HG03575 (cell line): ENCODE data around the gene BNIP2.
"Not testable (repeated sequence)": the region's sequence is repeated elsewhere in the genome, so short reads cannot be mapped to it uniquely, and the experiment has no call there.

Source experiments
- ATAC-seq: cut with Tn5 transposase; IDR thresholded peaks from one replicate; pipeline ENCODE4 v1.9.1; 2021; ENCODE audit not compliant: unreplicated experiment, insufficient number of reproducible peaks, low FRiP score; ENCODE audit errors: extremely low read depth

The BNIP2 gene

DNA sequence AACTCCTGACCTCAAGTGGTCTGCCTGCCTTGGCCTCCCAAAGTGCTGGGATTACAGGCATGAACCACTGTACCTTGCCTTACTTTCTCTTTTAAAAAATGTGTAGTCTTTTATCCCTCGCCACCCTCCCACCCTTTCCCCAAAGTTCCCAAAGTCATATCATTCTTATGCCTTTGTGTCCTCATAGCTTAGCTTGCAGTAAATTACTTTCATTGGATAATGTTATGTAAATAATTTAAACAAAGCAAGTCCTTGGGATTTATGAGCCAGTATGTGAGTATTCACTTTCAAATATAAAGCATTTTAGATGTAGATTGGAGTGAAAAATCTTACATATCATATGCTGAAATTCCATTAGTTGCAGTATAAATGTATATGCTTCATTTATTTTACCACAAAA lies 42.8 kb downstream of the BNIP2 start:
- no peak for ATAC-seq

DNA sequence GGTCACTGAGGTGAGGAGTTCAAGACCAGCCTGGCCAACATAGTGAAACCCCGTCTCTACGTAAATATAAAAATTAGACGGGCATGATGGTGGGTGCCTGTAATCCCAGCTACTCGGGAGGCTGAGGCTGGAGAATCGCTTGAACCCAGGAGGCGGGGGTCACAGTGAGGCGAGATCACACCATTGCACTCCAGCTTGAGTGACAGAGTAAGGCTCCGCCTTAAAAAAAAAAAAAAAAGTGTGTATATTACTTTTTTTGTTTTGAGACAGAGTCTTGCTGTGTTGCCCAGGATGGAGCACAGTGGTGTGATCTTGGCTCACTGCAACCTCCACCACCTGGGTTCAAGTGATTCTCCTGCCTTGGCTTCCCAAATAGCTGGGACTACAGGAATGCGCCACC lies 43.3 kb downstream of the BNIP2 start:
- ATAC-seq: not testable (repeated sequence)

DNA sequence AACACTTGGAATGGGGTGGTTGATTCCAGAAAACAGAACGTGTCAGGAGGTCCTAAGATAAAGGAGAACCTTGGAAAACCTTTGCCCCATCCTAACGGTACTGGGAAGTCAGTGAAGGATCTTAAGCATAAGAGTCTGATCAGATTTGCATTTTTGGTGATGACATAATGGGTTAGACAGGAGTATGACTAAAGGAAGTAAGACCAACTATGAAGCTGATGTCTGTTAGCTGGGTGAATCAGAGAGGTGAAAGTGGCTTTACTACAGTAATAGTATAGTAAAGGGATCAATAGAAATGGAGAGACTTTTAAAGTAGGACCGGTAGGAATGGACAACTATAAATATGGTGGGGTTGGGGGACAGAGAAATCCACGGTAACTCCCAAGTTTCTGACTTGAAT lies 44.4 kb downstream of the BNIP2 start:
- no peak for ATAC-seq

DNA sequence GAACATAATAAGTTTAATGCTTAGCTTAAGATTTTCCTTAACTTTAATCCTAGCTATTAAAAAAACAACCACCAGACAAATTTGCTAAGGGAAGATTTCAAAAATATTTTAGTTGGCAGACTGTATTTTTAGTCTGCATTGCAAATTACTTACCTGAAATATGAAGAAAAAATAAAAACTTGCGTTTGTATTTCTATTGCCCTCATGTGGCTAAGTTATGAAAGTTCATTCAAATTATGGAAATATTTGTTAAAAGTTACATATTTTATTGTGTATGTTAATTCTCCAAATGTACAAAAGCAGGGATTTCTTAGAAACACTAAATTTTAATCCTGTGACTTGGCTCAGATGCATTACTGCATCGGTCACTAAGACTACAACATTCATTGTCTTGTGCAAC lies 46.8 kb downstream of the BNIP2 start:
- ATAC-seq: no peak

DNA sequence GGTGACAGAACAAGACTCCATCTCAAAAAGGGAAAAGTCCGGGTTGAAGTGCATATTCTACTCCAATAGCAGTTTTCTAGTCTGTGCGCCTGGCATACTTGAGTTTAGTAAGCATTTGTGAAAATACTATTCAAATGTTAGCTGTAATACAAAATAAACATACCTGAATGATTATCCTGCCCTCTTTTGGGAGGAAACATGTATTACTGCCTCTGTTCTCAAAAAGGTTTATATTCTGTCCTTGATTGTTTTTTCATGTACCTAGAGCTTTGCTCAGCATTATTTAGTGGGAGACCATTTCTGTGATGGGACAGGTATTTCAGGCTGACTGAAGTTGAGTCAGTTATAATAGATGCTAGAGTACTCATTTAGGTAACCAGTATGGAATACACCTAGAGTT lies 51.6 kb downstream of the BNIP2 start:
- not testable (repeated sequence) for ATAC-seq

DNA sequence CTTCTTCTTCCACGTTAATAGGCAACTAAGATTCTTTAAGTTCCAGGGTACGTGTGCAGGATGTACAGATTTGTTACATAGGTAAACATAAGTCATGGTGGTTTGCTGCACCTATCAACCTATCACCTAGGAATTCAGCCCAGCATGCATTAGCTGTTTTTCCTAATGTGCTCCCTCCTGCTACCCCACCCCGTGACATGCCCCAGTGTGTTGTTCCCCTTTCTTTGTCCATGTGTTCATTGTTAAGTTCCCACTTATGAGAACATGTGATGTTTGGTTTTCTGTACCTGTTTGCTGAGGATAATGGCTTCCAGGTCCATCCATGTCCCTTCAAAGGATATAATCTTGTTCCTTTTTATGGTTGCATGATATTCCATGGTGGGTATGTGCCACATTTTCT lies 52.9 kb downstream of the BNIP2 start:
- no peak for ATAC-seq

DNA sequence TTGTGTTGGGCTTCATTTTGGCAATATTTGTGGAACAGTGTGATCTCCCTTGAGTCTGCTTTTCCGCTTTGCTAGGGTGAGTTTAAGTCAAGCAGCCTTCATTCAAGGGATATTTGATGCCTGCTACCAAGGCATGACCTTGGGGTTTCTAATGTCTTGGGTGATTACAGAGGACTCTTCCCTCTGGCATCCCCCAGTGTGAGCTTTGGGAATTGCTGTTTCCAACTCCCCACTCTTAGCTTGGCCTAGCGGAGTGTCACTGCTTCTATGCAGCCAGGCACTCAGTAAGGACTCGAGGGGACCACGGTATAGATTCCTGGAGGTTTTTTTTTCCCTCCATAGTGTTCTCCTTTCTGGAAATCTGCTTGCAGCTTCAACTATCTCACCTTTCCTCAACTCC lies 56.4 kb downstream of the BNIP2 start:
- ATAC-seq: no peak

DNA sequence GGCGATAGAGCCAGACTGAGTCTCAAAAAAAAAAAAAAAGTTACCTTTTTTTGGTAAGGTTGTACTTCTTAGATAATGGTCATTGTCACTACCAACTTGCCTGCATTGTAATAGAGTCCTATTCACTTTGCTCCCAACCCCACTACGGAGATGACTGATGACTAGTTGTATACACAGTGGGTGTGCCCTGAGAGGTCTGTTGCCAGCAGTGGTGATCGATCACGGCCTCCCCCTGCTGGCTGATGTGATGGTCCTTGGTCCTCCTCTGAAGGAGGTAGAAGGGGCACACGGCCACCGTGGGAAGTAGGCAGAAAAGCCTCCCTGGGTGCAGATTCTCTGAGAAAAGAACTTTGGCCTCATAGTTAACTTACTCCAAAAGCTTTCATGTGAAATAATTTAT lies 66.8 kb downstream of the BNIP2 start:
- no peak for ATAC-seq

DNA sequence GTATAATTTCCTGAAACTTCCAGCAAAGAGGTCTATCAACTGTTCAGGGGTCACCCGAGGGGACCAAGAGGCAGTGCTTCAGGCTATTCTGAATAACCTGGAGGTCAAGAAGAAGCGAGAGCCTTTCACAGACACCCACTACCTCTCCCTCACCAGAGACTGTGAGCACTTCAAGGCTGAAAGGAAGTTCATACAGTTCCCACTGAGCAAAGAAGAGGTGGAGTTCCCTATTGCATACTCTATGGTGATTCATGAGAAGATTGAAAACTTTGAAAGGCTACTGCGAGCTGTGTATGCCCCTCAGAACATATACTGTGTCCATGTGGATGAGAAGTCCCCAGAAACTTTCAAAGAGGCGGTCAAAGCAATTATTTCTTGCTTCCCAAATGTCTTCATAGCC lies 70.7 kb downstream of the BNIP2 start:
- no peak for ATAC-seq

DNA sequence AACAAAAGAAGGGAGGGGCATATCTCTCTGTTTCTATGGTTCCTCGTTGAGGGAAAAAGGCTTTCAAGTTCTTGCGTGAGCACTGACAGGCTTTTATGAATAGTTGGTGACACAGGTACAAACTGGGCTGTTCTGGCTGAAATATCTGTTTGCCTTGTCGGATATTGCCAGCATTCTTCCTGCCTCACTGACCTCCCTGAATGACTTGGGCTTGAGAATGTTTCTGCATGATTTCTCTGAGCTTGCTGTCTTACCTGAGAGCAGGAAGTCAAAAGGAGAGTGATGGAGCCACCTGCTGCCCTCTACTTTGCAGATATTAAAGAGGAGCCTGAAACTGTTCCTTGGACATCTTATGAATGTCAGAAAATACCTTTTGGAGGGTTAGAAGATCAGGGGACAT lies 72.7 kb downstream of the BNIP2 start:
- ATAC-seq: no peak

DNA sequence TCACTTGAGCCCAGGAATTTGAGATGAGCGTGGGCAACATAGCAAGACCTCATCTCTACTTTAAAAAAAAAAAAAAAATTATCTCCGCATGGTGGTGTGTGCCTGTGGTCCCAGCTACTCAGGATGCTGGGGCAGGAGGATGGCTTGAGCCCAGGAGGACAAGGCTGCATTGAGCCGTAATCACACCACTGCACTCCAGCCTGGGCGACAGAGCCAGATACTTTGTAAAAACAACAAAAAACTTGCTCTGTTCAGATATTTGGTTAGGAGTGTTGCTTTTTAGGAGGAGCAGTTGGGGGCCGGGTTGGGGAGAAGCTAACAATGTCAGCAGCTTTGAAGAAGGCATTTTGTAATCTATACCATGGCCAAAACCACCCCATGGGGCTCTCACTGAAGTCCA lies 73.5 kb downstream of the BNIP2 start:
- ATAC-seq: no peak

DNA sequence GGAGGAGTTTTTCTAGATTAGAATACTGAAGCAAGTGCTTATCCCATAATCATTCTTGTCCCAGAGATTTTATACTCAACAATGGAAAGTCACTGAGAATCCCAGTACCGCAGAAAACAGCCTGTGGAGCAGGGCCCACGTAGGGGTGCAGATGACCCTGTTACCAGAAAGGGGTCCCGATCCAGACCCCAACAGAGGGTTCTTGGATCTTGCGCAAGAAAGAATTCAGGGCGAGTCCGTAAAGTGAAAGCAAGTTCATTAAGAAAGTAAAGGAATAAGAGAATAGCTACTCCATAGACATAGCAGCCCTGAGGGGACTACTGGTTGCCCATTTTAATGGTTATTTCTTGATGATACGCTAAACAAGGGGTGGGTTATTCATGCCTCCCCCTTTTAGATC lies 75.0 kb downstream of the BNIP2 start:
- ATAC-seq: no peak

DNA sequence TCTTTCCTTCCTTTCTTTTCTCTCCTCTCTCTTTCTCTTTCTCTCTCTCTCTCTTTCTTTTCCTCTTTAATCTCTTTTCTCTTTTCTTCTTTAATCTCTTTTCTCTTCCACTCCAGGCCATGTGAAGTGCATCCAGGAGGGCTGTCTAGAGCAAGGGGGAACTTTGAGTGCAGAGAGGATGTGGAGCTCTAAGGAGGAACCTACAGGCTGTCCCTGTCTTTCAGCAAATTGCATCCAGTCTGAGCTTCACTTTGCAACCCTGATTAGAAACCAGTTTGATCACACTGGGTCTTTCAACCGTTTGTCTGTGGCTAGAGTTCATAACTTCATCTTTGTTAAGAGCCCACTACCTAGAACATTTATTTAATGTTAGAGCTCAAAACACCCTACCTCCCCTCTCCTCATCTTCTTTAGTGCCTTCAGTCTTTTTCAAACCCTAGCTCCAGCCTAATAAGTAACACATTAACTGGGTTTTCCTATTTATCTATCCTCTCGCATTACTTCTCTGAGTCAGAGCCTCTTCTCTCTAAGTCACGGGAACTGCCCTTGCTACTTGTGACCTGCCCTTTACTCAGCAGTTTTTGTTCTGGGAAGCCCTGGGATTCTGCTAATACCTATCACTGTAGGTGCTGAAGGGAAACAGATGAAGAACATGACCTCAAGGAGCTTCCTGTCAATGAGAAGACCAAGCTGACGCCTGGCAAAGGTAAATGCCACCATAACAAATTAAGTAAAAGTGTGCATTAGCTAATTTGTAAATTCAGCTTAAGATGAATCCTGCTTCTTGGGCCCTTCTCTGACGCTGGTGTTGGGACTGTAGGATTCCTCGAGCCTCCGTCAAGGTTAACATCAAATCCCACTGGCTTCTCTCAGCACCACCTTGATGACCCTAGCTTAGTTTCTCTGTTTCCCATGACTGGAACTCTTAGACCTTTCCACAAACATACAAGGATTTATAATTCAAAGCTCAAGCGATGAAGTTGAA lies 77.6 kb downstream of the BNIP2 start, which contains the start of gene GCNT3:
TSS of gene GCNT3 (plus strand) at position 508 of the 985 bp plus-strand sequence. CDS start 6,456 bp downstream, outside the sequence.
- no peak for ATAC-seq

DNA sequence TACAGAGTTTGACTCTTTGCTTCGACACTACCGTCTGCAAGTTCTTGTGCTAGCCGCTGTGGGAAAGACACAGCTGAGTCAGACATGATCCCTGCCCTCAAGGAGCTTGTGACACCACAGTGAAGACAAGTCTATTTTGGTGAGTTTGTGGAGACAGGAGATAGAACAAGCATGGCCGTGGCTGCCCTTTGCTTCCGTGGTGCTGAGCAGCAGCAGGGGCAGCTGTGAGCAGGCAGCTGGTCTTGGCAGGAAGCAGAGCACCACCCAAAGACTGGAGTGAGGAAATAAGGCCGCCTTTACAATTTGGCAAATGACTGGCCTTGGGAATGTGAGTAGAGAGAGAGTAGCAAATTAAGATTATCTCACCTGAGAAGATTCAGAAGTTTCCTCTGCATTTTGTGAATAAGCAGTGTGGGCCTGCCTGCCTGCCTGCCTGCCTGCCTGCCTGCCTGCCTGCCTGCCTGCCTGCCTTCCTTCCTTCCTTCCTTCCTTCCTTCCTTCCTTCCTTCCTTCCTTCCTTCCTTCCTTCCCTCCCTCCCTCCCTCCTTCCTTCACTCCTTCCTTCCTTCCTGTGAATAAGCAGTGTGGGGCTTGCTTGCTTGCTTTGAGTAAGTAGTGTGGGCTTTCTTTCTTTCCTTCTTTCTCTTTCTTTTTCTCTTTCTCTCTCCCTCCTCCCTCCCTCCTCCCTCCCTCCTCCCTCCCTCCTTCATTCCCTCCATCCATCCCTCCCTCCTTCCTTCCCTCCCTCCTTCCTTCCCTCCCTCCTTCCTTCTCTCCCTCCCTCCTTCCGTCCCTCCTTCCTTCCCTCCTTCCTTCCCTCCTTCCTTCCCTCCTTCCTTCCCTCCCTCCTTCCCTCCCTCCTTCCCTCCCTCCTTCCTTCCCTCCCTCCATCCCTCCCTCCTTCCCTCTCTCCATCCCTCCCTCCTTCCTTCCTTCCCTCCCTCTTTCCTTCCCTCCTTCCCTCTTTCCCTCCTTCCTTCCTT lies 79.1 kb downstream of the BNIP2 start:
- ATAC-seq: no peak
